GM12878 (cell line): ENCODE results near the gene PFKP. TPM values are rescaled to one million over a fixed set of nuclear protein-coding genes. Genes with fewer than 3 reads are reported as not detected.

Source experiments
- ATAC-seq: fragments of 200-7000 bp; cut with Tn5 transposase; 3 replicates; pipeline ENCODE4 v1.9.1; 2020; ENCODE audit warnings: mild to moderate bottlenecking, moderate library complexity
- BruUV-seq: library from RNA; stranded (reverse); fragments of 400-500 nt; replicated peaks from 2 replicates; lab custom pipeline; 2021; lab: Mats Ljungman, UMichigan
- CTCF ChIA-PET: fragments of 300-600 bp; sonication (Branson Sonifier 250); formaldehyde crosslinking; extraction: SDS; loops from one replicate; lab custom pipeline; 2021; ENCODE audit warnings: inconsistent platforms; lab: Yijun Ruan, JAX
- POLR2A ChIA-PET: fragments of 350-600 bp; formaldehyde crosslinking; extraction: SDS; loops from one replicate; lab custom pipeline; 2021; ENCODE audit warnings: inconsistent platforms; lab: Charles Lee
- RAD21 ChIA-PET: fragments of 300-600 bp; sonication (Branson Sonifier 250); formaldehyde crosslinking; loops from one replicate; lab custom pipeline; 2023; ENCODE audit warnings: antibody characterized with exemption; ENCODE audit not compliant: unreplicated experiment; lab: Charles Lee
- SMC1A ChIA-PET: fragments of 300-600 bp; sonication (Branson Sonifier 250); formaldehyde crosslinking; loops from one replicate; lab custom pipeline; 2023; ENCODE audit not compliant: unreplicated experiment, uncharacterized antibody; lab: Charles Lee
- DNase-seq: peaks from one replicate; pipeline ENCODE4 v3.0.0-alpha.2; 2011; ENCODE audit warnings: low read depth, low spot score
- FAIRE-seq: peaks from 3 replicates; lab custom pipeline; 2011; peaks lifted over from hg19 to GRCh38; lab: Jason Lieb, UNC
- H2AFZ ChIP-seq: 2 replicates; pipeline ENCODE4 v1.6.0; 2011; ENCODE audit warnings: low read depth, low read length, control low read depth; ENCODE audit not compliant: control insufficient read depth
- H3K27ac ChIP-seq: 2 replicates; pipeline ENCODE4 v1.5.1; 2011; ENCODE audit warnings: control low read depth; ENCODE audit not compliant: control insufficient read depth, insufficient read depth
- H3K27me3 ChIP-seq, 2 experiments: replicated peaks in 1 of 2; 2 replicates each; pipeline versions ENCODE4 v1.6.0 to v1.6.1; 2011; ENCODE audit warnings: low read length in 1 of 2; ENCODE audit not compliant: control insufficient read depth in 2 of 2, insufficient read depth in 2 of 2
- H3K36me3 ChIP-seq, 2 experiments: 2 replicates each; pipeline ENCODE4 v1.5.1; 2011; ENCODE audit warnings: low read length in 1 of 2; ENCODE audit not compliant: control insufficient read depth in 2 of 2, insufficient read depth in 2 of 2
- H3K4me1 ChIP-seq: 2 replicates; pipeline ENCODE4 v1.6.1; 2011; ENCODE audit warnings: mild to moderate bottlenecking, low read length, moderate library complexity, mixed read lengths; ENCODE audit not compliant: control insufficient read depth, insufficient read depth
- H3K4me2 ChIP-seq: 2 replicates; pipeline ENCODE4 v1.6.0; 2011; ENCODE audit warnings: control low read depth; ENCODE audit not compliant: control insufficient read depth, insufficient read depth
- H3K4me3 ChIP-seq: fragments of 200-600 bp; sonication (generic); 2 replicates; pipeline ENCODE4 v1.5.1; 2016
- H3K79me2 ChIP-seq: 2 replicates; pipeline ENCODE4 v1.6.0; 2011; ENCODE audit warnings: low read length; ENCODE audit not compliant: control insufficient read depth, insufficient read depth
- H3K9ac ChIP-seq: 2 replicates; pipeline ENCODE4 v1.8.0; 2011; ENCODE audit warnings: low read length, control low read depth, mixed read lengths; ENCODE audit not compliant: control insufficient read depth, insufficient read depth
- H3K9me3 ChIP-seq: replicated peaks from 3 replicates; pipeline ENCODE4 v1.5.1; 2011; ENCODE audit warnings: mild to moderate bottlenecking, low read length; ENCODE audit not compliant: control insufficient read depth, insufficient read depth
- H4K20me1 ChIP-seq: 2 replicates; pipeline ENCODE4 v1.6.0; 2011; ENCODE audit not compliant: control insufficient read depth, insufficient read depth
- BMI1 ChIP-seq: fragments of 450-650 bp; IDR thresholded peaks from 2 replicates; pipeline ENCODE4 v1.6.1; 2016; ENCODE audit warnings: mild to moderate bottlenecking, moderate library complexity, borderline replicate concordance
- MEF2A ChIP-seq: IDR thresholded peaks from 2 replicates; pipeline ENCODE4 v1.6.1; 2011; ENCODE audit warnings: low read depth, mild to moderate bottlenecking, low read length, moderate library complexity; ENCODE audit not compliant: insufficient read depth
- NRF1 ChIP-seq: conservative IDR thresholded peaks from 2 replicates; pipeline ENCODE4 v1.6.1; 2011; ENCODE audit warnings: mild to moderate bottlenecking, low read depth, low read length, improper control_type of control experiment
- POLR2AphosphoS5 ChIP-seq: IDR thresholded peaks from 2 replicates; pipeline ENCODE4 v1.6.1; 2011; ENCODE audit warnings: mild to moderate bottlenecking, low read length, inconsistent platforms
- SRF ChIP-seq, 2 experiments: IDR thresholded peaks; 2 replicates each; pipeline ENCODE4 v1.6.1; 2011; ENCODE audit warnings: low read depth in 2 of 2, low read length in 2 of 2, mild to moderate bottlenecking in 1 of 2, moderate library complexity in 1 of 2
- STAT1 ChIP-seq: fragments of 450-650 bp; conservative IDR thresholded peaks from 2 replicates; pipeline ENCODE4 v1.6.1; 2014; ENCODE audit warnings: antibody characterized with exemption, mild to moderate bottlenecking
- YY1 ChIP-seq: IDR thresholded peaks from 2 replicates; pipeline ENCODE4 v1.6.1; 2011; ENCODE audit warnings: low read depth, mild to moderate bottlenecking, low read length
- ZBTB40 ChIP-seq: fragments of 450-650 bp; IDR thresholded peaks from 2 replicates; pipeline ENCODE4 v1.6.1; 2016; ENCODE audit warnings: mild to moderate bottlenecking, moderate library complexity, borderline replicate concordance
- WGBS: methylation state at CpG from one replicate; pipeline ENCODE4 v1.1.6; 2016; ENCODE audit warnings: low lambda C conversion rate; ENCODE audit not compliant: insufficient replicate concordance, insufficient coverage; ENCODE audit errors: missing lambda C conversion rate; 5-methylcytosine and 5-hydroxymethylcytosine counted together
- in situ Hi-C: fragments of 300-500 bp; cut with MboI; formaldehyde crosslinking; loops from 9 replicates; pipeline ENCODE4 v1.14.3; 2018; ENCODE audit warnings: mixed read lengths
- intact Hi-C: fragments of 100-400 bp; cut with micrococcal nuclease; formaldehyde crosslinking; loops from one replicate; pipeline ENCODE4 v1.14.2; 2022; ENCODE audit not compliant: unreplicated experiment
- polyA plus RNA-seq, 11 experiments: library from polyadenylated mRNA; depleted of rRNA in 4 of 11; unstranded in 6 of 11; stranded (reverse) in 5 of 11; fragments of >200 nt; fragmentation: Nextera tagmentation in 4 of 11; fragmentation: Illumina TruSeq in 1 of 11; extraction: Ambion mirVana in 4 of 11; extraction: Trizol in 1 of 11; gene quantifications; 1 replicate in 1 of 11; 2 replicates in 10 of 11; pipeline versions ENCODE4 v1.2.1 to v1.2.3, GENCODE V29; 2011 to 2016; ENCODE audit warnings: inconsistent platforms in 2 of 11, missing spikeins in 2 of 11, low read depth in 1 of 11
- total RNA-seq, 4 experiments: library from RNA; depleted of rRNA in 3 of 4; stranded (reverse); fragments of >200 nt in 3 of 4; fragmentation: Illumina TruSeq in 1 of 4; extraction: Trizol in 1 of 4; gene quantifications; 2 replicates each; pipeline versions ENCODE4 v1.2.1 to v1.2.3, GENCODE V29; 2013 to 2021
- TF ChIP-seq, protein P1 (sequence below): fragments of 450-650 bp; IDR thresholded peaks from 2 replicates; pipeline ENCODE4 v1.6.1; 2016; ENCODE audit warnings: mild to moderate bottlenecking
- TF ChIP-seq, protein P2 (sequence below): fragments of 450-650 bp; IDR thresholded peaks from 2 replicates; pipeline ENCODE4 v1.6.1; 2017; ENCODE audit warnings: mild to moderate bottlenecking, moderate library complexity
- TF ChIP-seq, protein P3 (sequence below): IDR thresholded peaks from 2 replicates; pipeline ENCODE4 v1.6.1; 2011; ENCODE audit warnings: low read depth, low read length, improper control_type of control experiment, borderline replicate concordance

Gene PFKP
- total and polyA plus RNA-seq, 10 of the 15 experiments (the other 5 are each of a cell fraction or from before 2014, with no cell fraction given), result 27.0 to 145 (median 95.7) TPM

GRCh38 chr10:3095373-3096139 lies 28.2 kb downstream of the PFKP start (continued):
- TF ChIP-seq MEF2A (no peak), STAT1 (no peak), BMI1 (no peak), NRF1 (no peak), SRF (IDR thresholded peaks at IDR 0.05; ENCODE audit: low read depth in 2 of 2, low read length in 2 of 2) (peak in 1 of 2 experiments; percentile 56; a peak in 1 of 4 replicates)
- TF ChIP-seq, protein P1, sequence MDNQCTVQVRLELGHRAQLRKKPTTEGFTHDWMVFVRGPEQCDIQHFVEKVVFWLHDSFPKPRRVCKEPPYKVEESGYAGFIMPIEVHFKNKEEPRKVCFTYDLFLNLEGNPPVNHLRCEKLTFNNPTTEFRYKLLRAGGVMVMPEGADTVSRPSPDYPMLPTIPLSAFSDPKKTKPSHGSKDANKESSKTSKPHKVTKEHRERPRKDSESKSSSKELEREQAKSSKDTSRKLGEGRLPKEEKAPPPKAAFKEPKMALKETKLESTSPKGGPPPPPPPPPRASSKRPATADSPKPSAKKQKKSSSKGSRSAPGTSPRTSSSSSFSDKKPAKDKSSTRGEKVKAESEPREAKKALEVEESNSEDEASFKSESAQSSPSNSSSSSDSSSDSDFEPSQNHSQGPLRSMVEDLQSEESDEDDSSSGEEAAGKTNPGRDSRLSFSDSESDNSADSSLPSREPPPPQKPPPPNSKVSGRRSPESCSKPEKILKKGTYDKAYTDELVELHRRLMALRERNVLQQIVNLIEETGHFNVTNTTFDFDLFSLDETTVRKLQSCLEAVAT, result no peak

DNA sequence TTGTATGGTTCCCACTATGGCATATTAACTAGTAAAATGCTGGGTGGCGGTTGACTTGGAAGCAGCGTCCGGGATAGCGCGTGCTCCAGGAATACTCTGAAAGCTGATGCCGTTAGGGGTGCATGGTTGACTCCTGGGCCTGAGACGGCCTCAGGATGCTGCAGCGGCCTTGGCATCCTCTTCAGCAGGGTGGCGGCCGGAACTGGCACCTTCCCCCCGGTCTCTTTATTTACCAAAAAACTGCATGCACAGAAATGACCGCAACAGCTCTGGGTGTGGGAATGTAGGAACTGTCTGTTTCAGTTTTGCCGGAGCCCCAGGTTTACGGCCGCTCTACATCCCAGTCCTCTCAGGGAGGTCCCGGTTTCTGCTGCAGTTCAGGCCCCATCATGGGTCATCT lies 28.8 kb downstream of the PFKP start:
- Histone ChIP-seq H4K20me1 (peaks cover under 1% of the 10 kb centered on the region; the same call in 1 of the 2 replicates), H3K27me3 (no peaks in the 10 kb centered on the region), H3K4me1 (peaks cover 22% of the 10 kb centered on the region), H3K27ac (no peak overlapping the region; the same call in 1 of the 2 replicates), H3K9ac (no peak overlapping the region), H2AFZ (no peak overlapping the region), H3K36me3 (peaks cover 16 to 35% of the 10 kb centered on the region in 2 experiments), H3K4me3 (no peak overlapping the region), H3K4me2 (no peak overlapping the region), H3K79me2 (peaks cover 48% of the 10 kb centered on the region), H3K9me3 (no peaks in the 10 kb centered on the region)
- WGBS, result 95% methylated on average over 16 of the region's 16 CpGs
- FAIRE-seq, result no peak
- ChIA-PET RAD21 (no interaction called here), SMC1A (no interaction called here), POLR2A (no interaction called here), CTCF (no interaction called here)
- no peak for ATAC-seq
- no peak for DNase-seq
- in situ Hi-C loops, result no loop called here
- intact Hi-C loops, result no loop called here
- no TSS peak for BruUV-seq
- TF ChIP-seq POLR2AphosphoS5, result no peak
- TF ChIP-seq, protein P2, sequence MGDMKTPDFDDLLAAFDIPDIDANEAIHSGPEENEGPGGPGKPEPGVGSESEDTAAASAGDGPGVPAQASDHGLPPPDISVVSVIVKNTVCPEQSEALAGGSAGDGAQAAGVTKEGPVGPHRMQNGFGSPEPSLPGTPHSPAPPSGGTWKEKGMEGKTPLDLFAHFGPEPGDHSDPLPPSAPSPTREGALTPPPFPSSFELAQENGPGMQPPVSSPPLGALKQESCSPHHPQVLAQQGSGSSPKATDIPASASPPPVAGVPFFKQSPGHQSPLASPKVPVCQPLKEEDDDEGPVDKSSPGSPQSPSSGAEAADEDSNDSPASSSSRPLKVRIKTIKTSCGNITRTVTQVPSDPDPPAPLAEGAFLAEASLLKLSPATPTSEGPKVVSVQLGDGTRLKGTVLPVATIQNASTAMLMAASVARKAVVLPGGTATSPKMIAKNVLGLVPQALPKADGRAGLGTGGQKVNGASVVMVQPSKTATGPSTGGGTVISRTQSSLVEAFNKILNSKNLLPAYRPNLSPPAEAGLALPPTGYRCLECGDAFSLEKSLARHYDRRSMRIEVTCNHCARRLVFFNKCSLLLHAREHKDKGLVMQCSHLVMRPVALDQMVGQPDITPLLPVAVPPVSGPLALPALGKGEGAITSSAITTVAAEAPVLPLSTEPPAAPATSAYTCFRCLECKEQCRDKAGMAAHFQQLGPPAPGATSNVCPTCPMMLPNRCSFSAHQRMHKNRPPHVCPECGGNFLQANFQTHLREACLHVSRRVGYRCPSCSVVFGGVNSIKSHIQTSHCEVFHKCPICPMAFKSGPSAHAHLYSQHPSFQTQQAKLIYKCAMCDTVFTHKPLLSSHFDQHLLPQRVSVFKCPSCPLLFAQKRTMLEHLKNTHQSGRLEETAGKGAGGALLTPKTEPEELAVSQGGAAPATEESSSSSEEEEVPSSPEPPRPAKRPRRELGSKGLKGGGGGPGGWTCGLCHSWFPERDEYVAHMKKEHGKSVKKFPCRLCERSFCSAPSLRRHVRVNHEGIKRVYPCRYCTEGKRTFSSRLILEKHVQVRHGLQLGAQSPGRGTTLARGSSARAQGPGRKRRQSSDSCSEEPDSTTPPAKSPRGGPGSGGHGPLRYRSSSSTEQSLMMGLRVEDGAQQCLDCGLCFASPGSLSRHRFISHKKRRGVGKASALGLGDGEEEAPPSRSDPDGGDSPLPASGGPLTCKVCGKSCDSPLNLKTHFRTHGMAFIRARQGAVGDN, result no peak
- TF ChIP-seq, protein P3, sequence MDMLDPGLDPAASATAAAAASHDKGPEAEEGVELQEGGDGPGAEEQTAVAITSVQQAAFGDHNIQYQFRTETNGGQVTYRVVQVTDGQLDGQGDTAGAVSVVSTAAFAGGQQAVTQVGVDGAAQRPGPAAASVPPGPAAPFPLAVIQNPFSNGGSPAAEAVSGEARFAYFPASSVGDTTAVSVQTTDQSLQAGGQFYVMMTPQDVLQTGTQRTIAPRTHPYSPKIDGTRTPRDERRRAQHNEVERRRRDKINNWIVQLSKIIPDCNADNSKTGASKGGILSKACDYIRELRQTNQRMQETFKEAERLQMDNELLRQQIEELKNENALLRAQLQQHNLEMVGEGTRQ, result no peak
- TF ChIP-seq YY1, result no peak
- no peak for TF ChIP-seq ZBTB40
